Measurements from ENCODE around the gene EIF2D. TPM values are rescaled to one million over a fixed set of nuclear protein-coding genes. Genes with fewer than 3 reads are reported as not detected.

The EIF2D gene
- total RNA-seq, 1 experiment from 2014 or later = 39.6 TPM

DNA sequence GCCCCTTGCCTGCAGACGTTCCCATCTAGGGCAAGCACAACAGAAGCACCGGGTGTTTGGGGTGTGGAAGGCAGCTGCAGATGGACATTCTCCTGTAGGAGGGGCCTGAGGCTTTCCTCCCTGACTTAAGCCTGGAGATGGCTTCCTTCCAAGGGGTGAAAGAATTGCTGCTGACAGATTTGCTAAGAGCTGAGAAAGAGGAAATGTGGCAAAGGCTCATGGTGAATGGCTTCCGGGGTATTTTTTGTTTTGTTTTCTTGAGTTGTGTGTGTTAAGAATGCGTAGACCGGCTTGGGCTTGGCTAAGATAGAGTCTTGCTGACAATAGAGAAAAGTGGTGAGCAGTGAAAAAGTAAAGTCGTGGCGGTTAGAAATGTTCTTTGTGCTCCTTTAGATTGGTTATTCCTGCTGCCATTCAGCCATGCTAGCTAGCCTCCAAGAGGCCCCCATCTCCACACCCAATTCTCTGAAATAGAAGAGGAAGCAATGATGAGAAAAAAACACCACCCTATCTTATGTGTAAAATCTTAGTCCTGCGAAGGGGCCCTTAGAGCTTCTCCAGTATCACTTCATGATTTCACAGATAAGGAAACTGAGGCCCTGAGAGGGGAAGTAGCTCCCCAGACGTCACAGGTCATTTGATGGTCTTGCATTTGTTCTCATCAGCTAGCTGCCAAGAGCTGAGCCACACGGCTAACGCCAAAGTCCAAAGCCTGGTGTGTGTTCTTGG, 36.9 kb downstream of the EIF2D start:
- no peaks in the 10 kb centered on the region for H3K36me3 ChIP-seq
- H3K9me3 ChIP-seq (replicated peaks) = no peaks in the 10 kb centered on the region
- peak overlapping the region; percentile 6 for H3K4me3 ChIP-seq
- peaks cover 34% of the 10 kb centered on the region for H3K4me1 ChIP-seq
- H3K27ac ChIP-seq = peak overlapping the region; percentile 97
- H3K27me3 ChIP-seq = no peaks in the 10 kb centered on the region
- peak; percentile 93 to 97 for DNase-seq

DNA sequence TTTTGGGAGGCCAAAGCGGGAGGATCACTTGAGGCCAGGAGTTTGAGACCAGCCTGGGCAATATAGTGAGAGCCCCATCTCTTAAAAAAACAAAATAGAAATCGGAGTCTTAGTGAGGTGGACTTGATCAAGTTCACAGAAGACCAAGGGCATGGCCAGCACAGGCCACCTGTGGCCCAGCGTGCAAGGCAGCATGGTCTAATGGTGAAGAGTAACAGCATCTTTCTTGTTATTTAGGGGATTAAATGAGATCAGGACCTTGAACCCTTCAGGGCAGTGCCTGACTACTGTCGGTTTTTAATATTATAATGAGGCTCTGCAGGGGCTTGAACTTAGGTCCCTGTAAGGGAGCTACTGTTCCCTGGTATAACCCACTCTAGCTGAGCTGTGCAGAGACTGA, 38.5 kb downstream of the EIF2D start:
- Histone ChIP-seq H3K36me3 (no peaks in the 10 kb centered on the region), H3K9me3 (replicated peaks) (no peaks in the 10 kb centered on the region), H3K4me3 (no peak overlapping the region), H3K27ac (no peak overlapping the region), H3K27me3 (no peaks in the 10 kb centered on the region), H3K4me1 (peaks cover 30% of the 10 kb centered on the region)
- DNase-seq = no peak

DNA sequence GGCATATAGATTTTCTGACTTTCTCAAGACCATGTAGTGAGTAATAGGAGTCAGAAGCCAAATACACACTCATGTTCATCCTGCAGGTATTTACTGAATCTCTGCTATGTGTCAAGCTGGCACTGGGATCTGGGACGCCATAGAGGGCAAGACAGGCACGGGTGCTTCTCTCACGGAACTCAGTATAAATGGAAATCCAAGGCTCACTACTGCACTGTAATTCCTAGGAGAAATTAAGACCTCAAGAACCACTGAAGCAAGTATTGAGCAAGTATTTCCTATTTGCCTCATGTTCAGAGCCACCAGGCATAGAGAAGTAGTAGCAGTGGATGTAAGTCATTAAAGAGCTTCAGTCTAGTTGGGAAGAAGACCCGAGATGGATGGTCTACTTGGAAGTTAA, 38.9 kb downstream of the EIF2D start:
- peaks cover 29% of the 10 kb centered on the region for H3K4me1 ChIP-seq
- no peaks in the 10 kb centered on the region for H3K36me3 ChIP-seq
- no peaks in the 10 kb centered on the region for H3K27me3 ChIP-seq
- no peak overlapping the region for H3K4me3 ChIP-seq
- H3K27ac ChIP-seq = no peak overlapping the region
- no peak for DNase-seq
- no peaks in the 10 kb centered on the region for H3K9me3 ChIP-seq (replicated peaks)

DNA sequence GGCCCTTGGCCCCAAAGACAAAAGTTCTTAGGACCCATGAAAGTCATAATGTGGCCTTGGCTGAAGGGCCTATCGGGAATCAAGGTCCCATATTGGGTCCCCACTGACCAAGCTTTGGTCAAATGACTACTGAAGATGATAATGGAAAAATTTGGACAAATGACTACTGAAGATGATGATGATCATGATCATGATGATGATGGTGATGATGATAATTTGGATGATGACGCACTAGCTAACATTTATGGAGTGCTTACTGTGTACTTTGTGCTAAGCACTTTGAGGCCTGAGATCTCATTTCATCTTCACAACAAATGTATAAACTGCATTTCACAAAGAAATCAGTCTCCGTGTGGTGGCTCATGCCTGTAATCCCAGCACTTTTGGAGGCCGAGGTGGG, 39.4 kb downstream of the EIF2D start:
- H3K9me3 ChIP-seq (replicated peaks) = no peaks in the 10 kb centered on the region
- no peak overlapping the region for H3K27ac ChIP-seq
- no peak overlapping the region for H3K4me3 ChIP-seq
- H3K4me1 ChIP-seq = peaks cover 29% of the 10 kb centered on the region
- no peaks in the 10 kb centered on the region for H3K27me3 ChIP-seq
- H3K36me3 ChIP-seq = no peaks in the 10 kb centered on the region
- DNase-seq = no peak

DNA sequence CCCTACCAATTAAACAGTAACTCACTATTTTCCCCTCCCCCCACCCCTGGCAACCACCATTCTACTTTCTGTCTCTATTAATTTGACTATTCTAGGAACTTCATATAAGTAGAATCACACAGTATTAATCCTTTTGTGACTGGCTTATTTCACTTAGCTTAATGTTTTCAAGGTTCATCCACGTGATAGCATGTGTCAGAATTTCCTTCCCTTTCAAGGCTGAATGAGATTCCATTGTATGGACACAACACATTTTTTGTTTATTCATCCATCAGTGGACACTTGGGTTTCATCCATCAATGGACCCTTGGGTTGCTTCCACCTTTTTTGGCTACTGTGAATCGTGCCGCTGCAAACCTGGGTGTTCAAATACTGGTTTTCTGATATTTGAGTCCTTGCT, 41.7 kb downstream of the EIF2D start:
- H3K27ac ChIP-seq = no peak overlapping the region
- no peaks in the 10 kb centered on the region for H3K36me3 ChIP-seq
- no peaks in the 10 kb centered on the region for H3K27me3 ChIP-seq
- DNase-seq = no peak
- no peaks in the 10 kb centered on the region for H3K9me3 ChIP-seq (replicated peaks)
- H3K4me1 ChIP-seq = peaks cover 33% of the 10 kb centered on the region
- H3K4me3 ChIP-seq = no peak overlapping the region

DNA sequence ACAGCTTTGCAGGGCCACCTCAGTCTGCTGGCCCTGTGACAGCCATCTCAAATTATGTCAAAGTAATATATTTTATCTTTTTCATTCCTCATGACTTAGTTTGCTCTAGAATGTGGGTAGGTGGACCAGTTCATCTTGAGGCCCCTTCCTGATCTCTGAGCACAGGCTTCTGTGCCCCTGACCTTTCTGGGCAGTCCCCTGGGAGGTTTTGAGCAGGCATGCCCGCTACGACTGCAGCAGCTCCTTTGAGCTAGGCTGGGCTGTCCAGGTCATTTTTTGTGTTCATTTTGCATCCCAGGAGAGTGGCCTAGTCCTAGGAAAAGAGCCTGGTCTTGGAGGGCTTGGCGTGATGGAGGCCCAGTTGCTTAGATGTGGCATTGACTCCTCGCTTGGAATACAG, 42.7 kb downstream of the EIF2D start:
- Histone ChIP-seq H3K4me3 (no peak overlapping the region), H3K36me3 (no peaks in the 10 kb centered on the region), H3K9me3 (replicated peaks) (no peaks in the 10 kb centered on the region), H3K27ac (no peak overlapping the region), H3K4me1 (peaks cover 23% of the 10 kb centered on the region), H3K27me3 (no peaks in the 10 kb centered on the region)
- DNase-seq = no peak

DNA sequence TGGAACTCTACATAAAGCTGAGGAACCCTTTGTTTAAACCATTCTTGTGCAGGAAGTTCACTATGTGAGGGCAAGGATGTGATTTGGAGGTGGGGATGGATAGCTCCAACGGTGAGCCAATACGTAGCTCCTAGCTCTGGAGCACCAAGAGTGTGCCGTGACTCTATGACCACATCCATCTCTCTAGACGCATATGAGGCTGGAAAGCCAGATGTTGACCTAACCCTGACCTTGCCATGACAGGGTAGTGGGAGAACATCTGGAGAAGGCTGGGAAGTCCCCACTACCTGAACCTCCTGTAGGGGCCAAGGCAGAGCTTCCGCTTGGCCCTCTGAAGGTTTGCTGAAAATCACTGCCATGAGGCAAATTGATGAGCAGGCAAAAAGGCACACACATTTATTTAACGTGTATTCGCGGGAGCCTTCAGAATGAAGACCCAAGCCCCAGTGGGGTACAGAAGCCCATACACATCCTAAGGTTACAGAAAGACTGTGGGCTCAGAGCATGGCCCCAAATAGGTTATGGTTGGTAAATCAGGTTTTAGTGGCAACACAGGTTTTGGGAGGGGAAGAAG, 43.4 kb downstream of the EIF2D start:
- H3K4me1 ChIP-seq = peaks cover 23% of the 10 kb centered on the region
- no peak overlapping the region for H3K4me3 ChIP-seq
- DNase-seq = no peak
- H3K9me3 ChIP-seq (replicated peaks) = no peaks in the 10 kb centered on the region
- no peaks in the 10 kb centered on the region for H3K27me3 ChIP-seq
- H3K27ac ChIP-seq = no peak overlapping the region
- H3K36me3 ChIP-seq = no peaks in the 10 kb centered on the region

DNA sequence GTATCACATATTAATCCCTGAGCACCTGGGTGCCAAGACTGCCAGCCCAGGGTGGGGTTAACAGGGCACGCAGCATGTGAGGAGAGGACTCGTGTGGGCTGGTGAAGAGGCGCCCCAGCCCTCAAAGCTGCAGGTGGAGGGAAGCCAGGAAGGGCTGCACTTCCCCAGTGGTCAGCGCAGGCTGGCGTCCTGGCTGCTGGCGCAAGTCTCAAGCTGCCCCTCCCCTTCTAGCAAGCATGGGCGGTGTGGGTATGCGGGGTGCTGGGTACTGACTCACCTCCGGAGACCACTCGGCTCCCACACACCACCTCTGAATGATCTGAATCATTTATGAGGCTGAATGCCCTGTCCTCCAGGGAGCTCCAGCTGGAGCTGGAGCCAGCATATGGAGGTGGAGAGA, 44.0 kb downstream of the EIF2D start:
- Histone ChIP-seq H3K27me3 (no peaks in the 10 kb centered on the region), H3K27ac (no peak overlapping the region), H3K9me3 (replicated peaks) (no peaks in the 10 kb centered on the region), H3K36me3 (no peaks in the 10 kb centered on the region), H3K4me3 (no peak overlapping the region), H3K4me1 (peaks cover 27% of the 10 kb centered on the region)
- no peak for DNase-seq

DNA sequence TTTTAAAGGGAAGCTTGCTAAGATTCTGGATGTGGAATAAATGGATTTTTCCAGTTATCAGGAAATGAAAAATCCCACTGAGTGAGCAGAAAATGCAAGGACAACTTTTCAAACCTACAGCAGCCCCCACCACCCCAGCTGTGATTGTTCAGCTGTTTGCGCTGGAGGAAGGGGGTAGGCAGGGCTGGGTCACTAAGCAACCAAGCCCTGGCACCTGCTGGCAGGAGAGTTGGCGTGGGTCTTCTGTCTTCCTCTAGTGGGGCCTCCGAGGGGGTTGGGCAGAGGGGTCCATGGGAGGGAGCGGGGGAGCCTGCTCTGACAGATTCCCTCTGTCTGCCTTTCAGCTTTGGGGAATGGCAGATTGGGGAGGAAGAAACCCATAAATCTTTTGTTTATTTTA, 45.3 kb downstream of the EIF2D start:
- no peaks in the 10 kb centered on the region for H3K9me3 ChIP-seq (replicated peaks)
- H3K27ac ChIP-seq = peak overlapping the region; percentile 30
- no peaks in the 10 kb centered on the region for H3K27me3 ChIP-seq
- peaks cover 35% of the 10 kb centered on the region for H3K4me1 ChIP-seq
- no peak overlapping the region for H3K4me3 ChIP-seq
- DNase-seq = peak; percentile 78 to 84
- no peaks in the 10 kb centered on the region for H3K36me3 ChIP-seq

DNA sequence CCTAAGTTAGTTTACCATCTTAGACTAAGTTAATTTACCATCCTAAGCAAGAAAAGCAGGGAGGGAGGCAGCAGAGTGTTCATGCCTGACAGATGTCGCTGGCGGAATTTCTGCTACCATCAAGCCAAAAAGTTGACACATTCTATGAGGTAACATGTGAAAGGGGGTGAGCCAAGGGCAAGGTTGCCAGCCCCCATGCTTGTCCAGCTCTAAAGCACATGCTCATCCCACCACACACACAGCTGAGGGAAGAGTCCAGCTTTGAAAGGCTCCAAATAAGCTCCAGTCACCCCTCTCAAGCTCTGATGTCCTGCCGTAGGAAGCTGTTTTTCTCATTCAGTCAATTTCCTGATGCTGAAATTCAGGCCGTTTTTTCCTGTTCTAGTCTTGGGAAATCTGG, 46.3 kb downstream of the EIF2D start:
- Histone ChIP-seq H3K9me3 (replicated peaks) (no peaks in the 10 kb centered on the region), H3K27ac (no peak overlapping the region; the same call in 1 of the 2 replicates), H3K4me1 (peaks cover 35% of the 10 kb centered on the region), H3K36me3 (no peaks in the 10 kb centered on the region), H3K27me3 (no peaks in the 10 kb centered on the region), H3K4me3 (no peak overlapping the region)
- no peak for DNase-seq

DNA sequence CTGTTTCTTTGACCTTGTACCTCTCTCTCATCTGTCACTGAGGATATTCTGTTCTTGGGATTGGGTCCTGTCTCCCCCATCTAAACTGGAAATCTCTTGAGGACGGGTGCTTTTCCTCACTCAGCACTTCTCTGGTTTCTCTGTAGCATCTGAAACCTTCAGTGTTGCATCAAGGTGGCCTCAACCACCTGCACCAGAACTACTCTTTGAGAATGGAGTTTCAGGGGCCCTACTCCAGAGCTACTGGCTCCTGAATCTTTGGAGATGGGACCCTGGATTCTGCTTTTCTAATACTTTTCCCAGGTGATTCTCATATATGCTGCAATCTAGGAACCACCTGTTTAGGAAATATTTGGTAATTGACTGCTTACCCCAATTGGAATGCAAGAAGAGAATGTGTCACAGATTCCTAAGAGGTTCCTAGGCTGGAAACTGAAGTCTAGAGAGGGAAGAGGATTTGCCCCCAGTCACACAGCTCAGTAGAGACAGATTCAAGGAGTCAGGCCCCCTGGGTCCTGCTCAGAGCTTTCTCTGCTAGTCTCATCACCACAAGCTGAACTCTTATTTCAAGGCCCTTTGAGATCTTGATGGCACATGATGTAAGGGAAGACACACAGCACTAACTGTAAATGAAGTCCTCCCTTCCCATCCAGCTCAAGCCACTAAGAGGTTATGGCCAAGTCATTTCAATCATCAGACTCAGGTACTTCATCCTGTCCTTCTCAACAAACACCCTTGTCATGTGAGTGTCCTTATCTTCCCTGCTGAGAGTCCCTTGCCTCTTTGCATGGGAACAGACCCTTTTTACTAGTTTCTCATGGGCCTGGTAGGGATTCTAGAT, 48.7 kb downstream of the EIF2D start:
- H3K4me3 ChIP-seq = no peak overlapping the region
- DNase-seq = no peak
- H3K4me1 ChIP-seq = peaks cover 45% of the 10 kb centered on the region
- H3K36me3 ChIP-seq = no peaks in the 10 kb centered on the region
- no peaks in the 10 kb centered on the region for H3K27me3 ChIP-seq
- no peaks in the 10 kb centered on the region for H3K9me3 ChIP-seq (replicated peaks)
- H3K27ac ChIP-seq = no peak overlapping the region

DNA sequence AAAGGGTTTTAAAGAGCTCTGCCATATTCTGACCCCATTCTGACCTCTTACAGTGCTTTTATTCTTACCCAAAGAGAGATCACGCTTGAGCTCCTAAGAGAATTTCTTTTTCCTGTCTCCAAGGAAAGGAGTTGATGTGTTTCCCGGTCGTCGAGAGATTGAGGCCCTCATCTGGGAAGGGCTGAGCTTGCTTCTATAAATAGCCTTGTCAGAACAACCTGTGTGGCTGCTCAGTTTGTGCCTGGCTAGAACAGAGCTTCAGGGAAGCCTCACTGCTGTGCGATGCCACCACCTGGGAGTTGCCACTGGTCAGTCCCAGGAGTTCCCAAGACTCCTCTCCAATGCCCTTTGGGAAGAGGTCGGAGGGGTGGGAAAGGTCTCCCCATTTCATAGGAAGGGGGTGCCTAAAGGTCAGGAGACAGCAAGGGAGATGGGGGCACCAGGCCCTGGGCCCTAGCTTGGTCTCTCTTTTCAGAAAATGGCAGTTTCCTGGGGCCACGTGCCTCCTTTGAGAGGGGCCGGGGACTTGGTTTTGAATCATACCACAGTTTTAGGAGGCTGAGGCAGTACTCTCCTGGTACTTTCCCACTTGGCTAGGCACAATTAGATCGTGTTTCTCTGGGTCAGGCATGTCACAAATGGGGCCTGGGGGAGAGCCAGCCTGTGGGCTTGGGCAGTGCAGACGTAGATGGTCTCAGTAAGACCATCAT, 52.1 kb downstream of the EIF2D start:
- Histone ChIP-seq H3K4me1 (peaks cover 36% of the 10 kb centered on the region), H3K4me3 (no peak overlapping the region), H3K27ac (no peak overlapping the region), H3K9me3 (replicated peaks) (no peaks in the 10 kb centered on the region), H3K27me3 (no peaks in the 10 kb centered on the region), H3K36me3 (no peaks in the 10 kb centered on the region)
- DNase-seq = no peak

DNA sequence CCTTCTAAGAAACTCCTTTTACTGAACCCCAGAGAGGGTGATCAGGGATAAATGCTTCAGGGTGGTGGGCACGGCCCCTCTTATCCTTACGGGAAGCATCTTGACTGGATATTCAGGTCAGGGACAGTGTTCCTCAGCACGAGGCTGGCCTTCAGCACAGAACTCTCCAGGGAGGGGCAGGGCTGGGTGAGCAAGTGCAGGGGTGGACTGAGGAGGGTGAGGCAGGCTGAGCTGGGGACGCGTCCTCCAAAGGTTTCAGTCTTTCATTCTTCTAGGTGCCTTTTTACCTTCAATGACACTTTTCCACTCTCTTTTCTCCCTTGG, 52.6 kb downstream of the EIF2D start:
- no peak overlapping the region for H3K4me3 ChIP-seq
- no peaks in the 10 kb centered on the region for H3K27me3 ChIP-seq
- DNase-seq = no peak
- no peaks in the 10 kb centered on the region for H3K36me3 ChIP-seq
- no peak overlapping the region for H3K27ac ChIP-seq
- peaks cover 36% of the 10 kb centered on the region for H3K4me1 ChIP-seq
- no peaks in the 10 kb centered on the region for H3K9me3 ChIP-seq (replicated peaks)

DNA sequence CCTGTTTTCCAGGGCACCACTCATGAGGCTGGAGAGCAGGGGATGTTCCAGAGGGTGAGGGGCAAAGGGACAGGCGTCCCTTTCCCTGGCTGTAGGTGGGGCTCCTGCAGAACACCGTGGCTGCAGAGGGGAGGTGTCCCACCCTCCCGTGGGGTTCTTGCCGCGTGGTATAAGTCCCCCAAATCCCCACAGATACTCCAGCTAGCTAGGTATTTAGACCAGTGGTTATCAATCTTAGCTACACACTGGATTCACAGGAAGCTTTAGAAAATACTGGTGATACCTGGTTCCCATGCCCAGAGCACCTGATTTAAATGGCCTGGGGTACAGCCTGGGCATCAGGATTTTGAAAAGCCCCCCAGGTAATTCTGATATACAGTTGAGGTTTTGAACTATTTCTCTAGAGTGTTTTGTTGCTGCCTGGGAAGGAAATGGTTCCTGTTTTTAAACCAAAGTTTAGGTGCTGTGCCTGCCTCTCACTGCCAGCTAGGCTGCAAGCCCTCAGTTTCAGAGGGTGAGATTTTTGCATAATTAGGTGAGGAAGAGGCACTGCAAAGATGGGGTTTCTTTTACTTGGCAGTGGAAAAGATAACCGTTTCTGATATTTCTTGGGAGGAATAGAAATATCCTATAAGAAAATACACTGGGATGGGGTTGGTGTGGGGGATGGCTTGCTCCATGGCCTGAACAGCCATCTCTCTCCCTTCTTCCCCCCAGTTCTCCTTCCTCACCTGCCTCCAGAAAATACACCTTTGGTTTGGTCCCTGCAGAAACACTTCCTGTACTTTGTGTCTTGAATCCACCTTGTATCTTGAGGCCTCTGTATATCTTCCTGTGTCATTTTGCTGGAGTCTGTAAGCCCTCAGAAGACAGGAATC, 53.2 kb downstream of the EIF2D start:
- peaks cover 36% of the 10 kb centered on the region for H3K4me1 ChIP-seq
- no peak overlapping the region for H3K27ac ChIP-seq
- H3K4me3 ChIP-seq = no peak overlapping the region
- H3K36me3 ChIP-seq = no peaks in the 10 kb centered on the region
- H3K9me3 ChIP-seq (replicated peaks) = no peaks in the 10 kb centered on the region
- no peaks in the 10 kb centered on the region for H3K27me3 ChIP-seq
- no peak for DNase-seq

All from SJCRH30 (cell line).